ENCODE results near the gene NFAM1.

DNA sequence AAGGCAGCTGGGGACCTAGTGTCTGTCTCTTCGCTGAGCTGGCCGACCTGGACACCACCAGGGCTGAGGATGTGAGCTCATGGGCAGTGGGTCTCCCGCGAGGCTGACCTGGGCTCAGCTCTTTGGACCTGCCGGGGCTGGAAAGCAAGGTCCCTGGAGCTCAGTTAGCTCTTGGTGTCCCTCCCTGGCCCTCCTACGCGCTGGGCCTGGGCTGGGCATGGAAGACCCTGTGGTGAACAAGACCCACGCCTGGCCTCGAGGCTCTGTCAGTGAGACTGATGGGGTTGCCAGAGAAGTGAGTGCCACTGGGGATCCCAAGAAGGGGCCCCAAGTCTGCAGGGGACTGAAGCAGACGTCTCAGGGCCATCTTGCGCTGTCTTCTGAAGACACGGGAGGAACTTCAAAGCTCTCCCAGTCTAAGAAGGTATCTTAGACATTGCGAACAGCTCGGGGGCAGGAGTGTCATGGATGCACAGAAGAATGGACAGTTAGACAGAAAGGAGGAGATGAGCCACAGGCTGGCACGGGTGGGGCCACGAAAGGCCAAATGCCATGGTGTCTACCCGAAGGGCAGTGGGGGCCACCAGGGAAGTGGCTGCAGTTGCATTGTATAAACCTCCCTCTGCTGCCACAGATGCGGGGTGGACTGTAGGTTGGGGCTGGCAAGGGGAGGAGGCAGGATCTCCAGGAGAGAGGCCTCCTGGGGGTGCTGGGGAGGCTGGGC is 31.2 kb downstream of the NFAM1 start:
- TF ChIP-seq CTCF (IDR thresholded peaks at IDR 0.05) (no peak), POLR2A (IDR thresholded peaks at IDR 0.05) (no peak)
